Neural crest cell (in vitro differentiated cells): ENCODE data around the gene GDPD5. TPM values are rescaled to one million over a fixed set of nuclear protein-coding genes. Genes with fewer than 3 reads are reported as not detected.
A peak's percentile ranks its signal among the peaks of the same experiment; 100 is the strongest.

Experiments used
- DNase-seq: peaks from one replicate; pipeline ENCODE4 v3.0.0; 2021; ENCODE audit warnings: low read depth, mixed read lengths, low spot score
- H3K27ac Mint-ChIP-seq: one replicate; pipeline ENCODE4 v1.8.0; 2021; ENCODE audit warnings: mild to moderate bottlenecking, mixed read lengths; ENCODE audit not compliant: unreplicated experiment
- H3K27me3 Mint-ChIP-seq: 2 replicates; pipeline ENCODE4 v1.8.0; 2021; ENCODE audit warnings: low read depth, mild to moderate bottlenecking, mixed read lengths
- H3K36me3 Mint-ChIP-seq: 2 replicates; pipeline ENCODE4 v1.8.0; 2021; ENCODE audit warnings: low read depth, mild to moderate bottlenecking, mixed read lengths
- H3K4me1 Mint-ChIP-seq: 2 replicates; pipeline ENCODE4 v1.8.0; 2021; ENCODE audit warnings: mixed read lengths
- H3K4me3 Mint-ChIP-seq: one replicate; pipeline ENCODE4 v1.8.0; 2021; ENCODE audit warnings: mild to moderate bottlenecking, mixed read lengths
- H3K9me3 Mint-ChIP-seq: 2 replicates; pipeline ENCODE4 v1.8.0; 2021; ENCODE audit warnings: mixed read lengths
- CTCF ChIP-seq: fragments of 200-600 bp; sonication (generic); conservative IDR thresholded peaks from 2 replicates; pipeline ENCODE4 v1.5.0; 2021; ENCODE audit warnings: antibody characterized with exemption, mild to moderate bottlenecking
- total RNA-seq: library from RNA; stranded (reverse); gene quantifications from 2 replicates; pipeline ENCODE4 v1.2.1, GENCODE V29; 2021

Gene GDPD5
- total RNA-seq, 1 donor from 2014 or later, result 13.3 TPM

DNA sequence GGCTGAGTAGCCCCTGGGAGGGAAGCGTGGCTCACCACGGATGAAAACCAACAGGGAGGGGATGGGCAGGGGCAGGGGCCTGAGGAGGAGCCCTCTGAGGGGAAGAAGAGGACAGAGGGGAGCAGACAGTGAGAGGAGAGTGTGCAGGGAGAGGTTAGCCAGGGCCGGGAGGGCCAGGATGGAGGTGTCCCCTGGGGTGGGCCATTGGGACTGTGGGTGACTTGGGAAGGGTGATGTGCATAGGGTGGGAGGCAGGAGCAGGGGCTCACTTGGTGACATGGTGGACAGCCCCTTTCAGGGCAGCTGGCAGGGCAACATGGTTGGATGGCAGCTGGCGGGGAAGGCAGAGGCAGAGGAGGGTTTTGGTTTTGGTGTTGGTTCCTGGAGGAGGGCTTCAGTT is 5.6 kb upstream of the GDPD5 start:
- Mint-ChIP-seq H3K4me1 (peaks cover 52% of the 10 kb centered on the region), H3K27ac (no peak overlapping the region), H3K36me3 (no peaks in the 10 kb centered on the region), H3K27me3 (peaks cover 6% of the 10 kb centered on the region), H3K4me3 (no peak overlapping the region), H3K9me3 (no peaks in the 10 kb centered on the region)
- no peak for TF ChIP-seq CTCF
- no peak for DNase-seq

- peaks cover 53% of the 10 kb centered on the region for H3K4me1 Mint-ChIP-seq
- H3K4me3 Mint-ChIP-seq, result peak overlapping the region; percentile 19
These were observed 4.8 kb upstream of the GDPD5 start for GRCh38 chr11:75530577-75530976.

GRCh38 chr11:75527938-75528735 is 2.4 kb upstream of the GDPD5 start:
- DNase-seq, result peak; percentile 40
- peaks cover 27% of the 10 kb centered on the region for H3K27me3 Mint-ChIP-seq
- no peaks in the 10 kb centered on the region for H3K9me3 Mint-ChIP-seq
- H3K4me1 Mint-ChIP-seq, result peaks cover 58% of the 10 kb centered on the region
- no peak overlapping the region for H3K27ac Mint-ChIP-seq
- no peaks in the 10 kb centered on the region for H3K36me3 Mint-ChIP-seq
- peak overlapping the region; percentile 90 for H3K4me3 Mint-ChIP-seq
- TF ChIP-seq CTCF, result no peak

More at GRCh38 chr11:75530577-75530976, 4.8 kb upstream of the GDPD5 start:
- DNase-seq, result no peak
- no peak overlapping the region for H3K27ac Mint-ChIP-seq
- H3K9me3 Mint-ChIP-seq, result no peaks in the 10 kb centered on the region
- no peak for TF ChIP-seq CTCF
- peaks cover 8% of the 10 kb centered on the region for H3K27me3 Mint-ChIP-seq
- no peaks in the 10 kb centered on the region for H3K36me3 Mint-ChIP-seq

DNA sequence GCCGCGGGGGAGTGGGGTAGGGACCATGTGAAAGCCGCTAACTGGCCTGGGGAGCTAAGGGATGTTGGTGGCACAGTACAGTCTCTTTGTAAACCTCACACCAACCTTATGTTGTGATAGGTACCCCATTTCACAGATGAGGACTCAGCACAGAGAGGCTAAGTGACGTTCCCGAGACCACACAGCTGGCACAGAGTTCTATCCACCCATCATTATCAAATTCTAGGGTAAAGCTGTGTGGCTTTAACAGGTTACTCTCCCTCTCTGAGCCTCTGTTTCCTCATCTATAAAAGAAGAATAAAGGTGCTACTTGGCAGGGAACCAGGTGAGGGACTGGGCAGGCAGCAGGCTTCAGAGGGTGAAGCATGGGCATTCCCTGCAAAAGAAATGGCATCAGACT is 1.4 kb upstream of the GDPD5 start:
- Mint-ChIP-seq H3K27ac (no peak overlapping the region), H3K9me3 (no peaks in the 10 kb centered on the region), H3K27me3 (peaks cover 27% of the 10 kb centered on the region), H3K4me1 (peaks cover 54% of the 10 kb centered on the region), H3K36me3 (no peaks in the 10 kb centered on the region), H3K4me3 (peak overlapping the region; percentile 90)
- TF ChIP-seq CTCF, result no peak
- no peak for DNase-seq

GRCh38 chr11:75526192-75526541 is 426 bp upstream of the GDPD5 start:
- Mint-ChIP-seq H3K4me1 (peaks cover 52% of the 10 kb centered on the region), H3K27ac (no peak overlapping the region), H3K36me3 (no peaks in the 10 kb centered on the region), H3K27me3 (peaks cover 27% of the 10 kb centered on the region), H3K4me3 (peak overlapping the region; percentile 90), H3K9me3 (no peaks in the 10 kb centered on the region)
- TF ChIP-seq CTCF, result no peak
- no peak for DNase-seq
